ENCODE data around the gene ABCB10.

The ABCB10 gene

GRCh38 chr1:229471175-229471574 lies 87.3 kb downstream of the ABCB10 start:
- Mint-ChIP-seq H3K4me3 (no peak overlapping the region), H3K4me1 (peaks cover 9% of the 10 kb centered on the region), H3K36me3 (ENCODE audit: low read depth) (peaks cover 56% of the 10 kb centered on the region), H3K27me3 (ENCODE audit: low read depth, poor library complexity) (no peaks in the 10 kb centered on the region), H3K9me3 (no peaks in the 10 kb centered on the region), H3K27ac (peak overlapping the region; percentile 38)
- no peak for DNase-seq
- no peak for TF ChIP-seq CTCF (IDR thresholded peaks at IDR 0.05)

GRCh38 chr1:229470406-229471043 lies 88.0 kb downstream of the ABCB10 start:
- H3K36me3 Mint-ChIP-seq (ENCODE audit: low read depth), result peaks cover 50% of the 10 kb centered on the region
- H3K27me3 Mint-ChIP-seq (ENCODE audit: low read depth, poor library complexity), result no peaks in the 10 kb centered on the region
- H3K4me3 Mint-ChIP-seq, result no peak overlapping the region
- no peak for DNase-seq
- no peak for TF ChIP-seq CTCF (IDR thresholded peaks at IDR 0.05)
- no peaks in the 10 kb centered on the region for H3K9me3 Mint-ChIP-seq
- peaks cover 5% of the 10 kb centered on the region for H3K4me1 Mint-ChIP-seq
- H3K27ac Mint-ChIP-seq, result no peak overlapping the region

- no peak for TF ChIP-seq CTCF (IDR thresholded peaks at IDR 0.05)
- H3K27ac Mint-ChIP-seq, result no peak overlapping the region
- peaks cover 64% of the 10 kb centered on the region for H3K36me3 Mint-ChIP-seq (ENCODE audit: low read depth)
These were observed 91.6 kb downstream of the ABCB10 start for GRCh38 chr1:229466887-229467286.

More at GRCh38 chr1:229466887-229467286, 91.6 kb downstream of the ABCB10 start:
- Mint-ChIP-seq H3K27me3 (ENCODE audit: low read depth, poor library complexity) (no peaks in the 10 kb centered on the region), H3K4me1 (no peaks in the 10 kb centered on the region), H3K4me3 (no peak overlapping the region), H3K9me3 (no peaks in the 10 kb centered on the region)
- no peak for DNase-seq
